NCI-H82 treated with DMSO at 0.1 percent for 48 hours (cell line): ENCODE results near the gene TCIRG1.

Source experiments
- DNase-seq: peaks from one replicate; lab custom pipeline; 2025; ENCODE audit not compliant: unreplicated experiment; lab: John Stamatoyannopoulos, UW

The TCIRG1 gene

DNA sequence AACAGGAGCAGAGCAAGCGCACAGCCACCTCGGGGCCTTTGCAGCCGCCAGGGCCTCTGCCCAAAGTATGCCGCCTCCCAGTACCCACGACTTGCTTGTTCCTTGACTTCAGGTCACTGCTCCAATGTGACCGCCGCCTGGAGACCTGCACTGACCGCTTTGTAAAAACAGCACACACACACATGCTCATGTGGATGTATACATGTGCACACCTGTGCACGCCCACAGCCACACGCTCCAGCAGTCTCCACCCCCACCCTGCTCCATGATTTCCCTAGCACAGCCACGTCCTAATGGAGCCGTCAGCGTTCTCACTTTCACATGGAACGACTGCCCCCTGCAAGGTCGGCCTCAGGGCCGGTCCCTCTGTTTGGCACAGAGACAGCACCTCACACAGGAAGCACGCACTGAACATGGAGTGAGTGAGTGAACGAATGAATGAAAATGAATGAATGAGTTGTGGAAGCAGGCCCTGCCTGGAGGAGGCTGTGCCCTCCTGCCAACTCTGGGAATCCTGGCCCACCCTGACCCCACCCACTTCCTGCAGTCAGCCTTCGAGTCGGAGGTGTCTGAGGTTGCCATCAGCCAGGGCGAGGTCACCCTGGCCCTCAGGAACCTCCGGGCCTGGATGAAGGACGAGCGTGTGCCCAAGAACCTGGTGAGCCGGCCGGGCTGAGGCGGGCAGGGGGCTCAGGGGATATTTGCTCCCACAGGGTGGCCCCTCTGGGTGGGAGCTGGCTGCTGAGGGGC, 20.7 kb upstream of the TCIRG1 start:
- DNase-seq: no peak

DNA sequence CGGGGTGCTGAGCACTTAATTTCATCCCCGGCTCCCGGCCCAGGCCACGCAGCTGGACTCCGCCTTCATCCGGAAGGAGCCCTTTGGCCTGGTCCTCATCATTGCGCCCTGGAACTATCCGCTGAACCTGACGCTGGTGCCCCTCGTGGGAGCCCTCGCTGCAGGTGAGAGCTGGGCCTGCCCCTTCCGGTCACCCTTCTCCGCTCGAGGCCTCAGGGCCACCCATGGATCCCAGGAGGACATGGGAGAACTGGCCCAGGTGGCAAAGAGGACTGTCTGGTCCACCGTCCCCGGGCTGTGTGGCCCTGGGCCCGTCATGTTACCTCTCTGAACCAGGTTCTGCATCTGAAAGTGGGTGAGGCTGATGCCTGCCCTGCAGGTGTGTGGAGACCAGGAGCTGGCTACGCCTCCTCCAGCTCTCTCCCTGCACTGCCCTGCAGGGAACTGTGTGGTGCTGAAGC, 20.1 kb upstream of the TCIRG1 start:
- no peak for DNase-seq

GRCh38 chr11:68019486-68019885, 19.3 kb upstream of the TCIRG1 start:
- no peak for DNase-seq

GRCh38 chr11:68020575-68020974, 18.2 kb upstream of the TCIRG1 start:
- no peak for DNase-seq

GRCh38 chr11:68021167-68021787, 17.5 kb upstream of the TCIRG1 start:
- DNase-seq: no peak

GRCh38 chr11:68022531-68022930, 16.3 kb upstream of the TCIRG1 start:
- no peak for DNase-seq

GRCh38 chr11:68024508-68024907, 14.3 kb upstream of the TCIRG1 start:
- no peak for DNase-seq

DNA sequence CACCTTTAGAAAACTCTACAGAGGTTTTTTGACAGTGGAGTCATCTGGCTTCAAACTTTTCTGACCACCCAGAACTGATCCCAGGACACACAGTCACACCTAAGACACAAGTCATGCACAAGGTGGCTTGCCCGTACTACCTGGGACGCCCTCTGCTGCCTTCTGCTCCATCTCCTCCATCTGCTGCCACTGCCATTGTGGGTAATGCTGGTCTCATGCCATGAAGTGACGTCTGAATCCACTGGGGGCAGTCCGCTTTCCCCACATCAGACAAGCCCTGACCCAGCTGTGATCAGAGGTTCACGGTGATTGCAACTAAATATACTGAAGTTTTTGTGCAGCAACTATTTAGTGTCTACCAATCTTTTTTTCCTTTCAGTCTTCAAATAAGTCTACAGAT, 13.8 kb upstream of the TCIRG1 start:
- no peak for DNase-seq

- no peak for DNase-seq
Measured at GRCh38 chr11:68026391-68027105, 12.3 kb upstream of the TCIRG1 start.

- no peak for DNase-seq
Measured at GRCh38 chr11:68027667-68028066, 11.2 kb upstream of the TCIRG1 start.

DNA sequence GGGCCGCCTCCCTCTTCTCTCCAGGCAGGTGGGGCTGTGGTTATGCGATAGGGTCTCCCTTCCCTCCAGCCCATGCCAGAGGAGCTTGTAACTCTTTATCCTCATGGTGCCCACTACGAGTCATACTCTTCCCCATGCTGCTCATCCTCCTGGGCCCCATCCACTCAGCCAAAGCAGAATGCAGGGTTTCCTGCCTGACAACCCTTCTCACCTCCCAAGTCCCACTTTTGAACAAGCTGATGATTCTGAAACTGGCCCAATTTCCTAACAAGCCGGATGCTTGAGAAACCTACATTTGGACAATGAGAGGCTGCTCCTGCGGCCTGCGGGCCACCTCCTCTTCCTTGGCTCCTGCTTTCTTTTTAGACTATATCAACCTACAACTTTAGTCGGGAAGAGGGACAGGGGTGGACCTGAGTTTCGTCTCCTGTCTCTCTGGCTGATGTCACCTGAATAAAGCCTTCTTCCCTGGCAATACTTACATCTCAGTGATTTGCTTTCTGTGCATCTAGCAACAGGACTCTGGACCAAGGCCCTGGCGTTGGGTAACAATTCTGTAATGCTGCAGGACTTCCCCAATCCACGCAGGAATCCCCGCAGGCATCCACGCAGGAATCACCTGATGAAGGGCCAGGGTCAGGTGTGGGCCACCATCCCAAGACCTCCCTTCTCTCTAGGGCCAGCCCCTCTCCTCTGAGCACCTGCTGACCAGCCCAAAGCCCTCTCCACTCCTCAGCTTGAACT, 9.9 kb upstream of the TCIRG1 start:
- no peak for DNase-seq

GRCh38 chr11:68030318-68031143, 8.3 kb upstream of the TCIRG1 start, which contains the start of gene NDUFS8:
NDUFS8 (plus strand) TSS chr11:68030681; CDS start chr11:68032152, 1,471 bp downstream.
- peak; percentile 97 for DNase-seq

DNA sequence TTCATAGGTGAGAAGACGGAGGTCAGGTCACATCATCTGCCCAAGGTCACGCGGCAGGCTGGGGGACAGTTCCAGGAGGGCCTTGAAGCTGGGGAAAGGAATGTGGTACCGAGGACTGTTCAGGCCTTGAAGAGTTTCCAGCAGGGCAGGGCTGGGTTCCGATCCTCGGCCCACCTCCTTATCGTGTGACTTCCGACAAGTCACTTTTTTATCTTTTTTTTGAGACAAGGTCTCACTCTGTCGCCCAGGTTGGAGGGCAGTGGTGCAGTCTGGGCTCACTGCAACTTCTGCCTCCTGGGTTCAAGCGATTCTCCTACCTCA, 7.7 kb upstream of the TCIRG1 start:
- no peak for DNase-seq

DNA sequence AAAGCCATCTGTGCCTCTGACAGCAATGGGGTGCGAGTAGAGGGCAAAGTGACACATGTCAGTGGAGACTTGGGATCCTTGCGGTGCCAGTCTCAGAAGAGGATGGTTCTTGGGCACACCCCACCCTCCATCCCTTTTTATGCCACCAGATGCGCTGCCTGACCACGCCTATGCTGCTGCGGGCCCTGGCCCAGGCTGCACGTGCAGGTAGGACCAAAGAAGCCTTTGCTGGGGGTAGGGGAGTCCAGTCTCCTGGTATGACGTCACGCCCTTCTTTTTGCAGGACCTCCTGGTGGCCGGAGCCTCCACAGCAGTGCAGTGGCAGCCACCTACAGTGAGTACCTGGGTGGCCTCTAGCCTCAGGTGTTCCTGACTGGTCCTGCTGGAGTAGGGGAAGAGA, 6.8 kb upstream of the TCIRG1 start:
- DNase-seq: no peak

DNA sequence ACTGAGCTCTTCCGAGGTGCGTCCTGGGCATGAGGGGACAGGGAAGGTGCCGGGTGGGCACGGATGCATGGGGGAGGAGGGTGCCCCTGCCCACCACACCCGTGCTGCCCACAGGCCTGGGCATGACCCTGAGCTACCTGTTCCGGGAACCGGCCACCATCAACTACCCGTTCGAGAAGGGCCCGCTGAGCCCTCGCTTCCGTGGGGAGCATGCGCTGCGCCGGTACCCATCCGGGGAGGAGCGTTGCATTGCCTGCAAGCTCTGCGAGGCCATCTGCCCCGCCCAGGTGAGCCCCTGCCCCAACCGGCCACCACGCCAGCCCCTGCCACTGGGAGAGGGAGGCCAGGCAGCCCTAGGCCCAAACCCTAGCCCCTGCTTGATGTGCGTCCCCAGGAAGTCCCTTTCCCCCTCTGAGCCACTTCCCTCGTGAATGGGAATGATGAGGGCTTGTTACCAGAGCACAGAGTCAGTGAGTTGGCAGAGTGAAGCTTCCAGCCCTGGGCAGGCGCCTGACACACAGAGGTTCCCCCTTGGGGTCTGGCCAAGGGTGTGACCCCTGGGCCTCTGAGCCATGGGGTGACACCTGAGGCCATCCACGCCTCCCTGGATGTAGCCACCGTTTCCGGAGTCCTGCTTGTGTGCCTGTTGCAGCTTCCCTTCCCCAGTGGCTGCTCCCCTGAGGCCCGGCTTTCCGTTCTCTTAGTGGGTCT, 5.7 kb upstream of the TCIRG1 start:
- no peak for DNase-seq

DNA sequence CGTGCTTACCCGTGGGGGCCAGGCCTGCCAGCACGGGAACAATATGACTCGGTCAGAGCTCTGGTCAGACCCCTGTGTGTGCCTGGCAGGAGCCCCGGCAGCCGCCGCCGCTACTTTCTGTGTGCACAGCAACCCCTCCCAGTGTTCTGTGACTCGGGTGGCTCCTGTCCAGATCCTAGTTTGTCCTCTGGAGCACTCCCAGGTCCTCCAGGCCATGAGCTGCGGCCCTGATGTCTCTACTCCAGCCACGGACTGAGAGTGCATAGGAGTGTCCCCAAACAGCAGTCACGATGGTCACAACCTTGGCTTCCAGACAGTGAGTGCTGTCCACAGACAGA, 5.1 kb upstream of the TCIRG1 start:
- DNase-seq: no peak

DNA sequence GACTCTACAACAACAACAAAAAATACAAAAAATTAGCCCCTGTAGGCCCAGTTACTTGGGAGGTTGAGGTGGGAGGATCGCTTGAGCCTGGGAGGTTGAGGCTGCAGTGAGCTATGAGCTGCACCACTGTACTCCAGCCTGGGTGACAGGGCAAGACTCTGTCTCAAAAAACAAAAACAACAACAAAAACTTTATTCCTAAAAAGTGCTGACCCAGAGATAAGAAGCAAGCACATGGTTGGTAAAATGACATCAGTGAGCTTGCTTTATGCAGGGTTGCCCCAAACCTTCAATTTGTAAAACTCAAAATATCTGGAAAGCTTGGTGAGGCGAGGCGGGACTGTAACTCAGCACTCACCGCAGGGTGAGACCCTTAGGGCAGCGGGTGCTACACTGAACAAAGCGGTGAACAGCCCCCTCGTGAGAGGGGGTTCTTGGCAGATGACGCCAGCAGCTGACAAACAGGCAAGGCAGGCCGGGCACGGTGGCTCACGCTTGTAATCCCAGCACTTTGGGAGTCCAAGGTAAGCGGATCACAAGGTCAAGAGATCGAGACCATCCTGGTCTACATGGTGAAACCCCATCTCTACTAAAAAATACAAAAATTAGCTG, 3.5 kb upstream of the TCIRG1 start:
- DNase-seq: no peak

- no peak for DNase-seq
Measured at GRCh38 chr11:68036141-68036716, 2.6 kb upstream of the TCIRG1 start.

GRCh38 chr11:68036717-68037239, 2.0 kb upstream of the TCIRG1 start:
- DNase-seq: no peak
